Naive thymus-derived CD4-positive, alpha-beta T cell (primary cell): Measurements from ENCODE around the gene CA10. TPM values are rescaled to one million over a fixed set of nuclear protein-coding genes. Genes with fewer than 3 reads are reported as not detected.

ENCODE experiments used
- ATAC-seq: fragments of 150-1000 bp; cut with Tn5 transposase; 2 replicates; pipeline ENCODE4 v1.10.0; 2021; ENCODE audit warnings: mild to moderate bottlenecking, moderate library complexity
- CTCF ChIA-PET: fragments of 350-600 bp; sonication (Branson Sonifier 250); formaldehyde crosslinking; loops from one replicate; lab custom pipeline; 2021; ENCODE audit warnings: antibody characterized with exemption; lab: Charles Lee
- POLR2A ChIA-PET: fragments of 350-600 bp; sonication (Branson Sonifier 250); formaldehyde crosslinking; loops from one replicate; lab custom pipeline; 2021; ENCODE audit warnings: antibody characterized with exemption, inconsistent platforms; lab: Charles Lee
- DNase-seq, 9 donors: peaks; one replicate each; pipeline versions ENCODE4 v3.0.0 to v3.0.0-alpha.2; 2020 to 2022; ENCODE audit warnings: mixed read lengths in 1 of 9
- H3K27ac ChIP-seq: one replicate; pipeline ENCODE4 v1.7.0; 2013; ENCODE audit warnings: mild to moderate bottlenecking, low read depth, low read length, moderate library complexity
- H3K27me3 ChIP-seq, 2 donors: one replicate each; pipeline ENCODE4 v1.7.0; 2013; ENCODE audit warnings: low read length in 2 of 2, mild to moderate bottlenecking in 2 of 2, moderate library complexity in 2 of 2; ENCODE audit not compliant: control insufficient read depth in 2 of 2, insufficient read depth in 2 of 2
- H3K36me3 ChIP-seq, 3 experiments: 1 replicate in 2 of 3; 2 replicates in 1 of 3; pipeline ENCODE4 v1.7.0; 2013; ENCODE audit warnings: low read length in 3 of 3, mild to moderate bottlenecking in 3 of 3, moderate library complexity in 1 of 3; ENCODE audit not compliant: insufficient read depth in 3 of 3, control insufficient read depth in 2 of 3
- H3K4me1 ChIP-seq, 2 donors: one replicate each; pipeline ENCODE4 v1.7.0; 2013; ENCODE audit warnings: low read length in 2 of 2, mild to moderate bottlenecking in 2 of 2, moderate library complexity in 1 of 2; ENCODE audit not compliant: control insufficient read depth in 2 of 2, insufficient read depth in 2 of 2
- H3K4me3 ChIP-seq: 2 replicates; pipeline ENCODE4 v1.7.0; 2013; ENCODE audit warnings: mild to moderate bottlenecking, low read length
- H3K9me3 ChIP-seq, 3 experiments: 1 replicate in 2 of 3; 2 replicates in 1 of 3; pipeline ENCODE4 v1.7.0; 2013; ENCODE audit warnings: low read length in 3 of 3; ENCODE audit not compliant: control insufficient read depth in 2 of 3
- H3K27ac Mint-ChIP-seq, 9 donors: one replicate each; pipeline ENCODE4 v1.8.0; 2020 to 2022; ENCODE audit warnings: mixed read lengths in 9 of 9, mild to moderate bottlenecking in 8 of 9, moderate library complexity in 5 of 9, inconsistent platforms in 2 of 9
- H3K27me3 Mint-ChIP-seq, 5 donors: one replicate each; pipeline ENCODE4 v1.8.0; 2021 to 2022; ENCODE audit warnings: mixed read lengths in 5 of 5, mild to moderate bottlenecking in 1 of 5
- H3K36me3 Mint-ChIP-seq, 5 donors: one replicate each; pipeline ENCODE4 v1.8.0; 2020 to 2022; ENCODE audit warnings: mixed read lengths in 5 of 5, mild to moderate bottlenecking in 3 of 5, inconsistent platforms in 1 of 5
- H3K4me1 Mint-ChIP-seq, 7 donors: one replicate each; pipeline ENCODE4 v1.8.0; 2020 to 2022; ENCODE audit warnings: mixed read lengths in 7 of 7, mild to moderate bottlenecking in 3 of 7, inconsistent platforms in 1 of 7
- H3K4me3 Mint-ChIP-seq, 10 donors: one replicate each; pipeline ENCODE4 v1.8.0; 2020 to 2022; ENCODE audit warnings: mild to moderate bottlenecking in 10 of 10, mixed read lengths in 10 of 10, moderate library complexity in 6 of 10, inconsistent platforms in 2 of 10
- H3K9me3 Mint-ChIP-seq, 11 donors: one replicate each; pipeline ENCODE4 v1.8.0; 2020 to 2022; ENCODE audit warnings: mixed read lengths in 11 of 11, mild to moderate bottlenecking in 4 of 11, inconsistent platforms in 1 of 11, moderate library complexity in 1 of 11
- intact Hi-C, 2 donors: fragments of 100-400 bp; cut with micrococcal nuclease; formaldehyde crosslinking; loops; one replicate each; pipeline ENCODE4 v1.15.1; 2023
- polyA plus RNA-seq, 2 donors: library from polyadenylated mRNA; unstranded; fragments of 300-500 nt; fragmentation: Illumina TruSeq; gene quantifications; one replicate each; pipeline ENCODE4 v1.2.3, GENCODE V29; 2021
- total RNA-seq, 6 experiments: library from RNA in 5 of 6; stranded (reverse) in 5 of 6; gene quantifications; 1 replicate in 5 of 6; 2 replicates in 1 of 6; pipeline ENCODE4 v1.2.3 and lab custom pipeline; 2021 to 2026

The CA10 gene
- total and polyA plus RNA-seq, 7 experiments from 2014 or later, result not detected

GRCh38 chr17:51797150-51797549, 361.4 kb downstream of the CA10 start:
- H3K9me3 ChIP-seq, result no peaks in the 10 kb centered on the region
- H3K27me3 ChIP-seq, result no peaks in the 10 kb centered on the region
- H3K4me3 ChIP-seq, result no peak overlapping the region
- ATAC-seq (no peak), DNase-seq (no peak)
- no peaks in the 10 kb centered on the region for H3K4me1 Mint-ChIP-seq
- H3K36me3 Mint-ChIP-seq, result no peaks in the 10 kb centered on the region
- no peak overlapping the region for H3K4me3 Mint-ChIP-seq
- intact Hi-C loops, result no loop called here
- H3K27ac Mint-ChIP-seq, result no peak overlapping the region
- ChIA-PET CTCF (no interaction called here), POLR2A (no interaction called here)
- peaks cover 0 to 3% (median 0%) of the 10 kb centered on the region in 11 donors for H3K9me3 Mint-ChIP-seq
- H3K27me3 Mint-ChIP-seq, result peaks cover 2 to 47% (median 31%) of the 10 kb centered on the region in 5 donors
- no peaks in the 10 kb centered on the region for H3K4me1 ChIP-seq
- H3K27ac ChIP-seq, result no peak overlapping the region
- H3K36me3 ChIP-seq, result no peaks in the 10 kb centered on the region

GRCh38 chr17:51796026-51796425, 362.5 kb downstream of the CA10 start:
- POLR2A ChIA-PET, result no interaction called here
- no peaks in the 10 kb centered on the region for H3K27me3 ChIP-seq
- CTCF ChIA-PET, result no interaction called here
- H3K4me1 Mint-ChIP-seq, result no peaks in the 10 kb centered on the region
- no peak overlapping the region for H3K27ac Mint-ChIP-seq
- intact Hi-C loops, result no loop called here
- no peaks in the 10 kb centered on the region for H3K36me3 Mint-ChIP-seq
- H3K27me3 Mint-ChIP-seq, result peaks cover 0 to 47% (median 29%) of the 10 kb centered on the region in 5 donors
- peaks cover 0 to 3% (median 0%) of the 10 kb centered on the region in 11 donors for H3K9me3 Mint-ChIP-seq
- no peaks in the 10 kb centered on the region for H3K36me3 ChIP-seq
- no peaks in the 10 kb centered on the region for H3K4me1 ChIP-seq
- ATAC-seq (no peak), DNase-seq (no peak)
- H3K4me3 Mint-ChIP-seq, result no peak overlapping the region
- no peak overlapping the region for H3K4me3 ChIP-seq
- no peaks in the 10 kb centered on the region for H3K9me3 ChIP-seq
- H3K27ac ChIP-seq, result no peak overlapping the region

GRCh38 chr17:51795401-51795800, 363.1 kb downstream of the CA10 start:
- intact Hi-C loops, result no loop called here
- H3K27ac Mint-ChIP-seq, result no peak overlapping the region
- Histone ChIP-seq H3K27ac (no peak overlapping the region), H3K27me3 (no peaks in the 10 kb centered on the region), H3K9me3 (no peaks in the 10 kb centered on the region), H3K4me3 (no peak overlapping the region), H3K36me3 (no peaks in the 10 kb centered on the region), H3K4me1 (no peaks in the 10 kb centered on the region)
- ChIA-PET CTCF (no interaction called here), POLR2A (no interaction called here)
- no peak overlapping the region for H3K4me3 Mint-ChIP-seq
- H3K4me1 Mint-ChIP-seq, result no peaks in the 10 kb centered on the region
- H3K27me3 Mint-ChIP-seq, result peaks cover 0 to 49% (median 31%) of the 10 kb centered on the region in 5 donors
- peaks cover 0 to 3% (median 0%) of the 10 kb centered on the region in 11 donors for H3K9me3 Mint-ChIP-seq
- DNase-seq, result no peak
- ATAC-seq, result no peak
- H3K36me3 Mint-ChIP-seq, result no peaks in the 10 kb centered on the region

- Mint-ChIP-seq H3K27ac (peak overlapping the region in 1 of 9 donors; percentile 38), H3K9me3 (peaks cover 0 to 4% (median 0%) of the 10 kb centered on the region in 11 donors), H3K4me3 (no peak overlapping the region), H3K36me3 (no peaks in the 10 kb centered on the region), H3K27me3 (peaks cover 0 to 55% (median 31%) of the 10 kb centered on the region in 5 donors), H3K4me1 (no peaks in the 10 kb centered on the region)
- Histone ChIP-seq H3K4me1 (no peaks in the 10 kb centered on the region), H3K27me3 (no peaks in the 10 kb centered on the region), H3K4me3 (no peak overlapping the region), H3K27ac (no peak overlapping the region), H3K9me3 (no peaks in the 10 kb centered on the region), H3K36me3 (no peaks in the 10 kb centered on the region)
- ATAC-seq, result no peak
- intact Hi-C loops, result no loop called here
- ChIA-PET POLR2A (no interaction called here), CTCF (no interaction called here)
- DNase-seq, result no peak
Measured at GRCh38 chr17:51794466-51794865, 364.0 kb downstream of the CA10 start.

GRCh38 chr17:51793686-51794085, 364.8 kb downstream of the CA10 start:
- peaks cover 0 to 3% (median 0%) of the 10 kb centered on the region in 11 donors for H3K9me3 Mint-ChIP-seq
- POLR2A ChIA-PET, result no interaction called here

GRCh38 chr17:51778842-51779241, 379.7 kb downstream of the CA10 start:
- Histone ChIP-seq H3K4me3 (no peak overlapping the region), H3K4me1 (no peaks in the 10 kb centered on the region), H3K27me3 (no peaks in the 10 kb centered on the region), H3K36me3 (no peaks in the 10 kb centered on the region), H3K9me3 (no peaks in the 10 kb centered on the region), H3K27ac (no peak overlapping the region)
- Mint-ChIP-seq H3K4me1 (peaks cover 0 to 5% (median 0%) of the 10 kb centered on the region in 7 donors), H3K27ac (no peak overlapping the region), H3K36me3 (no peaks in the 10 kb centered on the region), H3K27me3 (peaks cover 0 to 39% (median 28%) of the 10 kb centered on the region in 5 donors), H3K9me3 (peaks cover 0 to 7% (median 0%) of the 10 kb centered on the region in 11 donors), H3K4me3 (no peak overlapping the region)
- ATAC-seq (no peak), DNase-seq (no peak)
- CTCF ChIA-PET, result no interaction called here
- POLR2A ChIA-PET, result interaction anchor here (0.6 kb wide), 1 partner anchor 107 kb away, joined by 3 read pairs; no protein-coding TSS in a partner anchor
- intact Hi-C loops, result no loop called here

More at GRCh38 chr17:51793686-51794085, 364.8 kb downstream of the CA10 start:
- no peak for ATAC-seq
- Mint-ChIP-seq H3K27ac (no peak overlapping the region), H3K27me3 (peaks cover 0 to 60% (median 30%) of the 10 kb centered on the region in 5 donors), H3K4me3 (no peak overlapping the region), H3K4me1 (no peaks in the 10 kb centered on the region), H3K36me3 (no peaks in the 10 kb centered on the region)
- Histone ChIP-seq H3K27me3 (no peaks in the 10 kb centered on the region), H3K4me1 (no peaks in the 10 kb centered on the region), H3K27ac (no peak overlapping the region), H3K4me3 (no peak overlapping the region), H3K9me3 (no peaks in the 10 kb centered on the region), H3K36me3 (no peaks in the 10 kb centered on the region)
- intact Hi-C loops, result no loop called here
- DNase-seq, result no peak
- CTCF ChIA-PET, result no interaction called here

- Histone ChIP-seq H3K36me3 (no peaks in the 10 kb centered on the region), H3K27me3 (no peaks in the 10 kb centered on the region), H3K27ac (no peak overlapping the region), H3K4me3 (no peak overlapping the region), H3K9me3 (no peaks in the 10 kb centered on the region), H3K4me1 (no peaks in the 10 kb centered on the region)
- peaks cover 0 to 37% (median 10%) of the 10 kb centered on the region in 5 donors for H3K27me3 Mint-ChIP-seq
- H3K36me3 Mint-ChIP-seq, result no peaks in the 10 kb centered on the region
- no peak for DNase-seq
- ChIA-PET POLR2A (no interaction called here), CTCF (no interaction called here)
- ATAC-seq, result no peak
- H3K27ac Mint-ChIP-seq, result no peak overlapping the region
- no peaks in the 10 kb centered on the region for H3K9me3 Mint-ChIP-seq
- H3K4me1 Mint-ChIP-seq, result peaks cover 0 to 1% (median 0%) of the 10 kb centered on the region in 7 donors
- intact Hi-C loops, result no loop called here
- H3K4me3 Mint-ChIP-seq, result no peak overlapping the region
Measured at GRCh38 chr17:51770027-51770759, 388.3 kb downstream of the CA10 start.
